OCI-LY7 (cell line): ENCODE measurements around the gene IFI27L1. TPM values are rescaled to one million over a fixed set of nuclear protein-coding genes. Genes with fewer than 3 reads are reported as not detected.

Experiments
- BruUV-seq: library from RNA; stranded (reverse); fragments of 400-500 nt; replicated peaks from 2 replicates; lab custom pipeline; 2021; lab: Mats Ljungman, UMichigan
- CTCF ChIA-PET: fragments of 300-600 bp; sonication (Branson Sonifier 250); formaldehyde crosslinking; loops from one replicate; lab custom pipeline; 2022; ENCODE audit warnings: antibody characterized with exemption; ENCODE audit not compliant: unreplicated experiment; lab: Charles Lee
- POLR2A ChIA-PET: fragments of 300-600 bp; sonication (Branson Sonifier 250); formaldehyde crosslinking; loops from one replicate; lab custom pipeline; 2022; ENCODE audit warnings: antibody characterized with exemption; lab: Charles Lee
- DNase-seq: peaks from one replicate; pipeline ENCODE4 v3.0.0-alpha.2; 2015; ENCODE audit warnings: low spot score
- H2AFZ ChIP-seq: fragments of 200-600 bp; sonication (generic), shearing (Covaris generic); 2 replicates; pipeline ENCODE4 v1.6.1; 2014; ENCODE audit warnings: mild to moderate bottlenecking, antibody characterized with exemption, low read length, moderate library complexity
- H3K27ac ChIP-seq: fragments of 200-600 bp; sonication (generic); 2 replicates; pipeline ENCODE4 v1.5.1; 2014; ENCODE audit warnings: mixed run types, low read depth, mild to moderate bottlenecking, moderate library complexity, low read length, inconsistent platforms; ENCODE audit not compliant: poor library complexity, severe bottlenecking
- H3K36me3 ChIP-seq: fragments of 200-600 bp; sonication (generic); 2 replicates; pipeline ENCODE4 v1.6.1; 2014; ENCODE audit warnings: mild to moderate bottlenecking, antibody characterized with exemption, low read length, moderate library complexity, mixed read lengths; ENCODE audit not compliant: insufficient read depth
- H3K4me1 ChIP-seq: fragments of 200-600 bp; sonication (generic); 2 replicates; pipeline ENCODE4 v1.5.1; 2014; ENCODE audit warnings: mild to moderate bottlenecking, low read length; ENCODE audit not compliant: insufficient read depth, poor library complexity, severe bottlenecking
- H3K4me2 ChIP-seq: fragments of 200-600 bp; sonication (generic); 2 replicates; pipeline ENCODE4 v1.6.1; 2014; ENCODE audit warnings: mild to moderate bottlenecking, low read length
- H3K4me3 ChIP-seq: fragments of 200-600 bp; sonication (generic); 2 replicates; pipeline ENCODE4 v1.5.1; 2014; ENCODE audit warnings: mild to moderate bottlenecking, low read depth, low read length; ENCODE audit not compliant: poor library complexity, severe bottlenecking
- H3K79me2 ChIP-seq: fragments of 200-600 bp; sonication (generic); 2 replicates; pipeline ENCODE4 v1.6.1; 2016; ENCODE audit warnings: low read depth, mild to moderate bottlenecking, low read length, moderate library complexity, mixed read lengths; ENCODE audit not compliant: insufficient read depth
- H3K9me2 ChIP-seq: fragments of 200-600 bp; sonication (generic); 2 replicates; pipeline ENCODE4 v1.6.1; 2016; ENCODE audit warnings: mild to moderate bottlenecking, low read length, mixed read lengths; ENCODE audit not compliant: insufficient read depth
- H3K9me3 ChIP-seq: fragments of 200-600 bp; sonication (generic); 2 replicates; pipeline ENCODE4 v1.6.1; 2014; ENCODE audit warnings: mild to moderate bottlenecking, mixed run types, low read length, mixed read lengths
- H4K20me1 ChIP-seq: fragments of 200-600 bp; sonication (generic); 2 replicates; pipeline ENCODE4 v1.6.1; 2014; ENCODE audit warnings: mild to moderate bottlenecking, antibody characterized with exemption, low read length, moderate library complexity, mixed read lengths; ENCODE audit not compliant: insufficient read depth
- CTCF ChIP-seq: fragments of 200-600 bp; sonication (generic); conservative IDR thresholded peaks from 2 replicates; pipeline ENCODE4 v1.5.1; 2014; ENCODE audit warnings: mild to moderate bottlenecking, antibody characterized with exemption, low read length, moderate library complexity, mixed read lengths
- EZH2phosphoT487 ChIP-seq: fragments of 200-600 bp; sonication (generic); IDR thresholded peaks from 2 replicates; pipeline ENCODE4 v1.6.1; 2018; ENCODE audit warnings: low read depth, borderline replicate concordance, mild to moderate bottlenecking, mixed run types, antibody characterized with exemption, low read length, moderate library complexity, mixed read lengths
- intact Hi-C: fragments of 100-400 bp; cut with micrococcal nuclease; formaldehyde crosslinking; loops from one replicate; pipeline ENCODE4 v1.10.0; 2022; ENCODE audit not compliant: unreplicated experiment
- total RNA-seq, 2 experiments: library from RNA; depleted of rRNA in 1 of 2; stranded (reverse); fragments of >200 nt in 1 of 2; shearing (Covaris generic) in 1 of 2; gene quantifications; 2 replicates each; pipeline ENCODE4 v1.2.3, GENCODE V29; 2014 to 2022

IFI27L1 gene
- total RNA-seq, 2 experiments from 2014 or later, result 49.0 to 61.5 TPM

DNA sequence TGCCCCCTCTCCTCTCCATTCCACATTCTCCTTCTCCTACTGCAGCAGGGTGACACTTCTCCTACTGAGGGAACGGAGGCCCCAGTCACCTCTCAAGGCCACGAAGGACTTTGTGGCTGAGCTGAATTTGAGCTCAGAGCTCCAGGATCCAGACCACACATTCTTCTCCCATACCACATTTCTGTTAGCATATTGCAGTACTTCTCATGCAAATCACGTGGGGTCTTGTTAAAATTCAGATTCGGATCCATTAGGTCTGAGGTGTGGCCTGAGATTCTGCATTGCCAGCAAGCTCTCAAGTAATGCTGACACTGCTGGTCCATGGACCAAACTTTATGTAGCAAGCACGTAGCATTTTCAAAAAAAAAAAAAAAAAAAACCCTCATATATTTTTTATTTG is 57.9 kb downstream of the IFI27L1 start:
- no TSS peak for BruUV-seq
- Histone ChIP-seq H3K9me2 (no peaks in the 10 kb centered on the region), H3K4me1 (no peaks in the 10 kb centered on the region), H3K9me3 (peaks cover 7% of the 10 kb centered on the region; the same call in 1 of the 2 replicates), H4K20me1 (no peaks in the 10 kb centered on the region), H3K79me2 (no peaks in the 10 kb centered on the region), H2AFZ (no peak overlapping the region), H3K4me2 (no peak overlapping the region), H3K4me3 (no peak overlapping the region), H3K27ac (no peak overlapping the region), H3K36me3 (no peaks in the 10 kb centered on the region)
- ChIA-PET POLR2A (interaction anchor here (0.6 to 0.7 kb wide), 3 partner anchors 133 to 1874 kb away, joined by 3 to 6 read pairs (median 3); no protein-coding TSS in a partner anchor), CTCF (no interaction called here)
- TF ChIP-seq CTCF (no peak), EZH2phosphoT487 (no peak)
- DNase-seq, result no peak
- intact Hi-C loops, result loop anchor here (10.0 kb wide), 1 partner anchor 204 kb away; no protein-coding TSS in a partner anchor

GRCh38 chr14:94139421-94139820 is 58.3 kb downstream of the IFI27L1 start:
- POLR2A ChIA-PET, result interaction anchor here (0.6 kb wide), 2 partner anchors 52 to 134 kb away, joined by 3 read pairs; no protein-coding TSS in a partner anchor

More at GRCh38 chr14:94139421-94139820, 58.3 kb downstream of the IFI27L1 start:
- Histone ChIP-seq H3K4me1 (peaks cover under 1% of the 10 kb centered on the region), H3K27ac (no peak overlapping the region), H2AFZ (no peak overlapping the region), H4K20me1 (no peaks in the 10 kb centered on the region), H3K79me2 (no peaks in the 10 kb centered on the region), H3K9me3 (peaks cover 7% of the 10 kb centered on the region; the same call in 1 of the 2 replicates), H3K9me2 (no peaks in the 10 kb centered on the region), H3K4me3 (no peak overlapping the region), H3K4me2 (no peak overlapping the region), H3K36me3 (no peaks in the 10 kb centered on the region)
- intact Hi-C loops, result loop anchor here (10.0 kb wide), 1 partner anchor 205 kb away; no protein-coding TSS in a partner anchor
- TF ChIP-seq EZH2phosphoT487, result no peak
- TF ChIP-seq CTCF, result no peak
- CTCF ChIA-PET, result no interaction called here
- no peak for DNase-seq
- BruUV-seq, result no TSS peak
